ENCODE measurements around the gene MEIS1. TPM values are rescaled to one million over a fixed set of nuclear protein-coding genes. Genes with fewer than 3 reads are reported as not detected.

Gene MEIS1
- total RNA-seq, 1 donor from 2014 or later, result not detected

DNA sequence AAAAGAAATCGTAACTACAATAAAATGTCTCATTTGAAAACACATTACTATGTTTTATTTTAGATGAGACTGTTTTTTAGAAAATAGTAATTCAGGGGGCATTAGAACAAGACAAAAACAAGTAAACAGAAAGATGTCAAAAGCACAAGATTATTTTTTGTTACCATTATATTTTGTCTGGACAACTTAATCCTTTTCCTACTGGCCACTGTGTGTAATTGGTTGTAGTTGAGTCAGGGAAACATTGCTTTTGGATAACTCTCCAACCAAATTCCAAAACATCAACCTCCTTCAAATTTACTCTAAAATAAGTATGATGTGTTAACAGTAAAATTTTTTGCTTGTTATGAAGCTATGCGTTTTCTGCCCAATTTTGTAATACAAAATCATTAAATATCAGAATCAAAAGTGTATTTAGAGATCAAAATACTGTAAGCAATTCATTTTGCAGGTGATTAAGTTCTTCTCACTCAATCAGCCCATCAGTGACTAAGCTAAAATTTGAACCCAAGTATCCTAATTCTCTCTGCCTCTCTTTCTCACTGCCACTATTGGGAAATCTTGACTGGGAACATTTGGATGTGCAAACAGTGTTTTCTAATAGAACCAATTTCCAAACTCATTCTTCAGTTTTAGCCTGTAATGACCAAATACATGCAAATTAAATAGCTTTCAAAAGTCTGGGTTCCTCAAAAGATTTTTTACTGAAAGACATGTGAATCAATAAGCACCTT lies 11.4 kb upstream of the MEIS1 start:
- intact Hi-C loops (cut with micrococcal nuclease), result no loop called here
- Mint-ChIP-seq H3K27me3 (ENCODE audit: low read depth) (peaks cover 39% of the 10 kb centered on the region), H3K4me3 (ENCODE audit: low read depth) (no peak overlapping the region)

GRCh38 chr2:66426244-66427111 lies 8.4 kb upstream of the MEIS1 start:
- no peak for DNase-seq (ENCODE audit: low spot score)
- no peaks in the 10 kb centered on the region for H3K36me3 Mint-ChIP-seq (ENCODE audit: low read depth)
- no peaks in the 10 kb centered on the region for H3K9me3 Mint-ChIP-seq
- H3K27me3 Mint-ChIP-seq (ENCODE audit: low read depth), result peaks cover 59% of the 10 kb centered on the region
- no peak overlapping the region for H3K27ac Mint-ChIP-seq
- intact Hi-C loops (cut with micrococcal nuclease), result loop anchor here (5.0 kb wide), 1 partner anchor 1421 kb away; no protein-coding TSS in a partner anchor
- H3K4me3 Mint-ChIP-seq (ENCODE audit: low read depth), result no peak overlapping the region
- no peaks in the 10 kb centered on the region for H3K4me1 Mint-ChIP-seq (ENCODE audit: low read depth)

More for the DNA sequence above, 11.4 kb upstream of the MEIS1 start:
- no peak overlapping the region for H3K27ac Mint-ChIP-seq
- no peak for DNase-seq (ENCODE audit: low spot score)
- no peaks in the 10 kb centered on the region for H3K9me3 Mint-ChIP-seq
- H3K4me1 Mint-ChIP-seq (ENCODE audit: low read depth), result no peaks in the 10 kb centered on the region
- H3K36me3 Mint-ChIP-seq (ENCODE audit: low read depth), result no peaks in the 10 kb centered on the region

DNA sequence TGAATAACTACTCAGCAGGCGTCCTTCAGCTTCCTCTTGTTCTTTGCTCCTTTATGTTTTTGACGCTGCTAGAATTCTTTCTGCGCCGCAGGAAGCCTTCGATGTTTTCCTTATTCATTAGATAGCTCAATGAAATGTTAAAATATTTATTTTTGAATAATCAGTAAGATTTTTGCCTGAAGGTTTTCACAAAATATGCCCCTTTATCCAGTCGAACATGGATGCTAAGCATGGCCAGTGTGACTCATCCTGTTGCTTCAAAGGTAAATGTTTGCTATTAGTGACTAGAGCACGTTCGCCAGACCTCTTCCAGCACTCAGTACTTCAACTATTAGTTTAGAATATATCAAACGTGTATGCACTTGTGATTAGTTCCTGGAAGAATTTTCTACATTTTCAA lies 7.6 kb upstream of the MEIS1 start:
- H3K36me3 Mint-ChIP-seq (ENCODE audit: low read depth), result no peaks in the 10 kb centered on the region
- intact Hi-C loops (cut with micrococcal nuclease), result loop anchor here (5.0 kb wide), 1 partner anchor 1420 kb away; no protein-coding TSS in a partner anchor
- DNase-seq (ENCODE audit: low spot score), result no peak
- H3K27ac Mint-ChIP-seq, result no peak overlapping the region
- no peak overlapping the region for H3K4me3 Mint-ChIP-seq (ENCODE audit: low read depth)
- peaks cover 67% of the 10 kb centered on the region for H3K27me3 Mint-ChIP-seq (ENCODE audit: low read depth)
- H3K9me3 Mint-ChIP-seq, result no peaks in the 10 kb centered on the region
- no peaks in the 10 kb centered on the region for H3K4me1 Mint-ChIP-seq (ENCODE audit: low read depth)

GRCh38 chr2:66428986-66429612 lies 5.8 kb upstream of the MEIS1 start:
- Mint-ChIP-seq H3K27me3 (ENCODE audit: low read depth) (peaks cover 77% of the 10 kb centered on the region), H3K9me3 (no peaks in the 10 kb centered on the region), H3K4me3 (ENCODE audit: low read depth) (no peak overlapping the region), H3K4me1 (ENCODE audit: low read depth) (peaks cover 6% of the 10 kb centered on the region), H3K36me3 (ENCODE audit: low read depth) (no peaks in the 10 kb centered on the region), H3K27ac (no peak overlapping the region)
- no peak for DNase-seq (ENCODE audit: low spot score)
- intact Hi-C loops (cut with micrococcal nuclease), result loop anchor here (2.0 to 5.0 kb wide), 2 partner anchors 16 to 1418 kb away; no protein-coding TSS in a partner anchor

- DNase-seq (ENCODE audit: low spot score), result no peak
- Mint-ChIP-seq H3K4me3 (ENCODE audit: low read depth) (no peak overlapping the region), H3K36me3 (ENCODE audit: low read depth) (no peaks in the 10 kb centered on the region), H3K27ac (no peak overlapping the region), H3K9me3 (no peaks in the 10 kb centered on the region), H3K4me1 (ENCODE audit: low read depth) (peaks cover 13% of the 10 kb centered on the region), H3K27me3 (ENCODE audit: low read depth) (peaks cover 80% of the 10 kb centered on the region)
- intact Hi-C loops (cut with micrococcal nuclease), result loop anchor here (2.0 to 5.0 kb wide), 2 partner anchors 15 to 1417 kb away; no protein-coding TSS in a partner anchor
These were observed 5.0 kb upstream of the MEIS1 start for GRCh38 chr2:66429693-66430504.

DNA sequence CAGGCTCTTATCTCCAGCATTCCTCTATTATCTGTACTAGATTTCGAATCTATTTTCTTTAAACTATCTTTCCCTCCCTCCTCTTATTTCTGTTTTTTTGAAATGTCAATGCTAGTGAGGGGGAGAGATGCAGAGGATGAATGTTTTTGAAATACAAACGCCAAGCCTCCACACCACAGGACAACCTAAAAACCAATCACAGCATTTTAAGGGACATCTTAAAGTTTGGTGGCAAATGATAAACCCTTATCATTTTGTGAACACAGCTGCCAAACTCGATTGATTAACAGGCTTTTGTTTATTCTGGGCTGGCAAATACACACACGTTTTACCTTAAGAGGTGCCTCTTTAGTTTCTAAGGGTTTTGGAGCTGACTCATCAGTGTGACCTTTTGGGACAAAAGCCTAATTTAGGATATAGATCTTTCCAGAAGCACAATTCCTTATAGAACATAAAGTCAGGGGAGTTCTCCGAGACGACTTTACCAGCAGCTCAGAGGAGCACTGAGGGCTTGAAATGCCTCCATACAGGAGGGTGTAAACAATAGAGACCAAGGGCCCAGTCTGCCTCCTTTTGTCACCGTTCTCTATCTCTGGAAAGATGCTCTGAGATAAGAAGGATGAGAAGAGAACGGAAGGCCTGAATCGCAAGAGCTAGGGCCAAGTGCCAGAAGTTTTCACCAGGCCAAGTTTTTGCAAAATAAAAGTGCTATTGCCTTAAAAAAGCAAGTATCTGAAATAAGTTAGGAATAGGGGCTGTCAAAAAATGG lies 4.2 kb upstream of the MEIS1 start:
- no peak for DNase-seq (ENCODE audit: low spot score)
- no peak overlapping the region for H3K27ac Mint-ChIP-seq
- H3K4me3 Mint-ChIP-seq (ENCODE audit: low read depth), result no peak overlapping the region
- intact Hi-C loops (cut with micrococcal nuclease), result no loop called here
- peaks cover 3% of the 10 kb centered on the region for H3K36me3 Mint-ChIP-seq (ENCODE audit: low read depth)
- peaks cover 80% of the 10 kb centered on the region for H3K27me3 Mint-ChIP-seq (ENCODE audit: low read depth)
- H3K4me1 Mint-ChIP-seq (ENCODE audit: low read depth), result peaks cover 21% of the 10 kb centered on the region
- H3K9me3 Mint-ChIP-seq, result no peaks in the 10 kb centered on the region

DNA sequence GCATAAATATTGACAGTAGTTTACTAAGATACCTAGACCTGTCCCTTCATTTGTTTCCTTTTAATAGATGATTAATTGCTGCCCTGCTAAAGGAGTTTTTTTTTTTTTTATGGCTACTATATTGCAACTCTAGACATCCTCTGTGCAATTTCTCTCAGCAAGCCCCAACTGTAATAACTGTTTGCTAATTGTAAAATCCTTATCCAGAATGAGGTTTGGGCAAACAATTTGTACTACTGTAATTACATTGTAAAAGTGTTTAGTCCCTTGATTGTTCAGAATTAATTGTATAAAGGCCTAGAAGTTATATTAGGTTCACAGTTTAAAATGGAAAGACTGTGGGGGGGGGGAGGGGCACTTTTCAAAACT lies 3.7 kb upstream of the MEIS1 start:
- Mint-ChIP-seq H3K4me3 (ENCODE audit: low read depth) (no peak overlapping the region), H3K27ac (no peak overlapping the region), H3K27me3 (ENCODE audit: low read depth) (peaks cover 80% of the 10 kb centered on the region), H3K4me1 (ENCODE audit: low read depth) (peaks cover 21% of the 10 kb centered on the region), H3K36me3 (ENCODE audit: low read depth) (peaks cover 3% of the 10 kb centered on the region), H3K9me3 (no peaks in the 10 kb centered on the region)
- intact Hi-C loops (cut with micrococcal nuclease), result no loop called here
- DNase-seq (ENCODE audit: low spot score), result no peak

- no peak overlapping the region for H3K27ac Mint-ChIP-seq
- no peak for DNase-seq (ENCODE audit: low spot score)
- peaks cover 21% of the 10 kb centered on the region for H3K4me1 Mint-ChIP-seq (ENCODE audit: low read depth)
- H3K4me3 Mint-ChIP-seq (ENCODE audit: low read depth), result no peak overlapping the region
- peaks cover 3% of the 10 kb centered on the region for H3K36me3 Mint-ChIP-seq (ENCODE audit: low read depth)
- intact Hi-C loops (cut with micrococcal nuclease), result loop anchor here (2.0 kb wide), 1 partner anchor 145 kb away; no protein-coding TSS in a partner anchor
- H3K9me3 Mint-ChIP-seq, result no peaks in the 10 kb centered on the region
- H3K27me3 Mint-ChIP-seq (ENCODE audit: low read depth), result peaks cover 85% of the 10 kb centered on the region
These were observed 2.9 kb upstream of the MEIS1 start for GRCh38 chr2:66431846-66432587.

- Mint-ChIP-seq H3K27ac (no peak overlapping the region), H3K4me3 (ENCODE audit: low read depth) (peak overlapping the region; percentile 70), H3K4me1 (ENCODE audit: low read depth) (peaks cover 21% of the 10 kb centered on the region), H3K27me3 (ENCODE audit: low read depth) (peaks cover 86% of the 10 kb centered on the region), H3K9me3 (no peaks in the 10 kb centered on the region), H3K36me3 (ENCODE audit: low read depth) (peaks cover 3% of the 10 kb centered on the region)
- intact Hi-C loops (cut with micrococcal nuclease), result loop anchor here (2.0 kb wide), 1 partner anchor 144 kb away; no protein-coding TSS in a partner anchor
- no peak for DNase-seq (ENCODE audit: low spot score)
These were observed 1.9 kb upstream of the MEIS1 start for GRCh38 chr2:66432801-66433694.

- Mint-ChIP-seq H3K9me3 (no peaks in the 10 kb centered on the region), H3K27ac (no peak overlapping the region), H3K4me3 (ENCODE audit: low read depth) (peak overlapping the region; percentile 70), H3K36me3 (ENCODE audit: low read depth) (peaks cover 3% of the 10 kb centered on the region), H3K4me1 (ENCODE audit: low read depth) (peaks cover 21% of the 10 kb centered on the region), H3K27me3 (ENCODE audit: low read depth) (peaks cover 87% of the 10 kb centered on the region)
- no peak for DNase-seq (ENCODE audit: low spot score)
- intact Hi-C loops (cut with micrococcal nuclease), result loop anchor here (2.0 kb wide), 1 partner anchor 143 kb away; no protein-coding TSS in a partner anchor
These were observed 1.3 kb upstream of the MEIS1 start for GRCh38 chr2:66433695-66433944.
